HEK293 (cell line): Measurements from ENCODE around the gene C1QL4.

Source experiments
- CTCF ChIA-PET: fragments of 350-600 bp; formaldehyde crosslinking; extraction: SDS; loops from one replicate; lab custom pipeline; 2021; ENCODE audit warnings: antibody characterized with exemption; lab: Yijun Ruan, JAX
- POLR2A ChIA-PET: fragments of 300-600 bp; formaldehyde crosslinking; extraction: SDS; loops from one replicate; lab custom pipeline; 2020; ENCODE audit warnings: antibody characterized with exemption, inconsistent platforms; lab: Yijun Ruan, JAX
- H3K27ac ChIP-seq: fragments of 200-500 bp; sonication (Bioruptor generic); 2 replicates; pipeline ENCODE4 v1.5.1; 2014; ENCODE audit warnings: low read depth, low read length, control low read depth, inconsistent platforms; ENCODE audit errors: extremely low read depth
- H3K36me3 ChIP-seq, 2 experiments: fragments of 200-500 bp in 1 of 2; sonication (Bioruptor generic) in 1 of 2; 1 replicate in 1 of 2; 2 replicates in 1 of 2; pipeline ENCODE4 v1.5.1; 2014 to 2017; ENCODE audit warnings: inconsistent platforms in 2 of 2, low read length in 2 of 2; ENCODE audit not compliant: control insufficient read depth in 2 of 2, insufficient read depth in 1 of 2
- H3K4me1 ChIP-seq: fragments of 200-500 bp; sonication (Bioruptor generic); 2 replicates; pipeline ENCODE4 v1.5.1; 2014; ENCODE audit warnings: mild to moderate bottlenecking, low read length, inconsistent platforms; ENCODE audit not compliant: control insufficient read depth, insufficient read depth
- H3K4me3 ChIP-seq: 2 replicates; pipeline ENCODE4 v1.5.1; 2011; ENCODE audit warnings: low read depth, mild to moderate bottlenecking, control low read depth, low read length, moderate library complexity
- H3K9me3 ChIP-seq: fragments of 200-500 bp; sonication (Bioruptor generic); 2 replicates; pipeline ENCODE4 v1.5.1; 2014; ENCODE audit warnings: low read depth, low read length, inconsistent platforms; ENCODE audit not compliant: control insufficient read depth, insufficient read depth
- HIC1 ChIP-seq: fragments of 450-650 bp; formaldehyde crosslinking; IDR thresholded peaks from 2 replicates; pipeline ENCODE4 v1.5.1; 2016; ENCODE audit warnings: missing biosample characterization, missing genetic modification characterization
- KLF8 ChIP-seq: fragments of 450-650 bp; formaldehyde crosslinking; IDR thresholded peaks from 2 replicates; pipeline ENCODE4 v1.5.1; 2016; ENCODE audit warnings: missing biosample characterization, missing genetic modification characterization
- MZF1 ChIP-seq: fragments of 450-650 bp; formaldehyde crosslinking; IDR thresholded peaks from 2 replicates; pipeline ENCODE4 v1.5.1; 2017; ENCODE audit warnings: missing biosample characterization, missing genetic modification characterization, borderline replicate concordance
- PRDM1 ChIP-seq: fragments of 450-650 bp; formaldehyde crosslinking; IDR thresholded peaks from 2 replicates; pipeline ENCODE4; 2016; ENCODE audit warnings: missing biosample characterization, missing genetic modification characterization
- ZBTB17 ChIP-seq: fragments of 450-650 bp; formaldehyde crosslinking; IDR thresholded peaks from 2 replicates; pipeline ENCODE4 v1.5.1; 2016; ENCODE audit warnings: missing biosample characterization, missing genetic modification characterization
- ZNF174 ChIP-seq: fragments of 450-650 bp; formaldehyde crosslinking; IDR thresholded peaks from 2 replicates; pipeline ENCODE4 v1.5.0; 2017; ENCODE audit warnings: missing biosample characterization, mild to moderate bottlenecking, missing genetic modification characterization
- ZNF26 ChIP-seq: fragments of 450-650 bp; formaldehyde crosslinking; IDR thresholded peaks from 2 replicates; pipeline ENCODE4 v1.5.1; 2016; ENCODE audit warnings: missing biosample characterization, missing genetic modification characterization
- ZNF354C ChIP-seq: fragments of 450-650 bp; formaldehyde crosslinking; IDR thresholded peaks from 2 replicates; pipeline ENCODE4 v1.5.1; 2016; ENCODE audit warnings: missing biosample characterization, missing genetic modification characterization, low read depth, borderline replicate concordance
- ZNF501 ChIP-seq: fragments of 450-650 bp; formaldehyde crosslinking; IDR thresholded peaks from 2 replicates; pipeline ENCODE4 v1.5.1; 2016; ENCODE audit warnings: missing biosample characterization, missing genetic modification characterization
- ZNF548 ChIP-seq: fragments of 450-650 bp; formaldehyde crosslinking; IDR thresholded peaks from 2 replicates; pipeline ENCODE4 v1.5.1; 2016; ENCODE audit warnings: missing biosample characterization, missing genetic modification characterization
- ZNF561 ChIP-seq: fragments of 450-650 bp; IDR thresholded peaks from 2 replicates; pipeline ENCODE4 v1.5.1; 2018; ENCODE audit warnings: missing biosample characterization, missing genetic modification characterization, borderline replicate concordance
- ZNF600 ChIP-seq: fragments of 450-650 bp; formaldehyde crosslinking; IDR thresholded peaks from 2 replicates; pipeline ENCODE4 v1.5.1; 2016; ENCODE audit warnings: missing biosample characterization, missing genetic modification characterization
- ZNF660 ChIP-seq: fragments of 450-650 bp; IDR thresholded peaks from 2 replicates; pipeline ENCODE4 v1.5.1; 2018; ENCODE audit warnings: missing biosample characterization, mild to moderate bottlenecking, missing genetic modification characterization
- ZSCAN30 ChIP-seq: fragments of 450-650 bp; IDR thresholded peaks from 2 replicates; pipeline ENCODE4 v1.5.1; 2018; ENCODE audit warnings: missing biosample characterization, mild to moderate bottlenecking, missing genetic modification characterization, moderate library complexity
- TF ChIP-seq, protein P1 (sequence below): fragments of 450-650 bp; formaldehyde crosslinking; IDR thresholded peaks from 2 replicates; pipeline ENCODE4 v1.5.1; 2016; ENCODE audit warnings: missing biosample characterization, missing genetic modification characterization
- TF ChIP-seq, protein P2 (sequence below): fragments of 450-650 bp; formaldehyde crosslinking; IDR thresholded peaks from 2 replicates; pipeline ENCODE4 v1.5.1; 2016; ENCODE audit warnings: missing biosample characterization, missing genetic modification characterization

The C1QL4 gene

DNA sequence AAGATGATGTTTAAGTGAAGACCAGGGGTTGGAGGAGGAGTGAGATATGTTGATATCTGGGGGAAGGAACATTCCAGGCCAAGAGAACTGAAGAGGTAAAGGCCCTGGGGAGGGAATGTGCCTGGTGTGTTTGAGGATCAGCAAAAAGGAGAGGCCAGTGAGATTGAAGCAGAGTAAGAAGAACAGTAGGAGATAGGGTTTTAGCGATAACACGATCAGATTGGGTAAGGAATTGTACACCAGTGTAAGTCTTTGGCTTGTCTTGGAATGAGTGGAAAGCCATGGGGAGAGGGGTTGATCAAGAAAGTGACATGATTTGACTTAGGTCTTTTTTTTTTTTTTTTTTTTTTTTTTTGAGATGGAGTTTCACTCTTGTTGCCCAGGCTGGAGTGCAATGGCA, 9.1 kb downstream of the C1QL4 start:
- CTCF ChIA-PET, result interaction anchor here (0.6 to 1.0 kb wide), 3 partner anchors 9 to 31 kb away, joined by 3 to 4 read pairs (median 4); partner anchors contain the start of gene C1QL4
- H3K27ac ChIP-seq, result no peak overlapping the region
- POLR2A ChIA-PET, result no interaction called here
- no peak overlapping the region for H3K4me3 ChIP-seq
- H3K4me1 ChIP-seq, result peaks cover 9% of the 10 kb centered on the region; the same call in 1 of the 2 replicates
- peaks cover 36 to 82% of the 10 kb centered on the region in 2 experiments for H3K36me3 ChIP-seq
- H3K9me3 ChIP-seq, result no peaks in the 10 kb centered on the region
- TF ChIP-seq ZNF600 (tag by site-specific recombination), result peak; percentile 57; the same call in 1 of the 2 replicates
- TF ChIP-seq, protein P1, sequence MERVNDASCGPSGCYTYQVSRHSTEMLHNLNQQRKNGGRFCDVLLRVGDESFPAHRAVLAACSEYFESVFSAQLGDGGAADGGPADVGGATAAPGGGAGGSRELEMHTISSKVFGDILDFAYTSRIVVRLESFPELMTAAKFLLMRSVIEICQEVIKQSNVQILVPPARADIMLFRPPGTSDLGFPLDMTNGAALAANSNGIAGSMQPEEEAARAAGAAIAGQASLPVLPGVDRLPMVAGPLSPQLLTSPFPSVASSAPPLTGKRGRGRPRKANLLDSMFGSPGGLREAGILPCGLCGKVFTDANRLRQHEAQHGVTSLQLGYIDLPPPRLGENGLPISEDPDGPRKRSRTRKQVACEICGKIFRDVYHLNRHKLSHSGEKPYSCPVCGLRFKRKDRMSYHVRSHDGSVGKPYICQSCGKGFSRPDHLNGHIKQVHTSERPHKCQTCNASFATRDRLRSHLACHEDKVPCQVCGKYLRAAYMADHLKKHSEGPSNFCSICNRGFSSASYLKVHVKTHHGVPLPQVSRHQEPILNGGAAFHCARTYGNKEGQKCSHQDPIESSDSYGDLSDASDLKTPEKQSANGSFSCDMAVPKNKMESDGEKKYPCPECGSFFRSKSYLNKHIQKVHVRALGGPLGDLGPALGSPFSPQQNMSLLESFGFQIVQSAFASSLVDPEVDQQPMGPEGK (tag by site-specific recombination), result no peak
- TF ChIP-seq, protein P2, sequence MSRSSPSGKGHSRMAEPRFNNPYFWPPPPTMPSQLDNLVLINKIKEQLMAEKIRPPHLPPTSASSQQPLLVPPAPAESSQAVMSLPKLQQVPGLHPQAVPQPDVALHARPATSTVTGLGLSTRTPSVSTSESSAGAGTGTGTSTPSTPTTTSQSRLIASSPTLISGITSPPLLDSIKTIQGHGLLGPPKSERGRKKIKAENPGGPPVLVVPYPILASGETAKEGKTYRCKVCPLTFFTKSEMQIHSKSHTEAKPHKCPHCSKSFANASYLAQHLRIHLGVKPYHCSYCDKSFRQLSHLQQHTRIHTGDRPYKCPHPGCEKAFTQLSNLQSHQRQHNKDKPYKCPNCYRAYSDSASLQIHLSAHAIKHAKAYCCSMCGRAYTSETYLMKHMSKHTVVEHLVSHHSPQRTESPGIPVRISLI (tag by site-specific recombination), result 0 out of 2 replicates have a peak, but pooled peaks have one; percentile 19
- 0 out of 2 replicates have a peak, but pooled peaks have one; percentile 52 for TF ChIP-seq PRDM1 (tag by site-specific recombination)
- no peak for TF ChIP-seq MZF1 (tag by site-specific recombination)
- TF ChIP-seq ZNF354C (tag by site-specific recombination), result no peak
- no peak for TF ChIP-seq ZNF561
- TF ChIP-seq, all 188 proteins: peak for 3

- peaks cover 9% of the 10 kb centered on the region; the same call in 1 of the 2 replicates for H3K4me1 ChIP-seq
- peaks cover 36 to 82% of the 10 kb centered on the region in 2 experiments for H3K36me3 ChIP-seq
- H3K4me3 ChIP-seq, result no peak overlapping the region
- TF ChIP-seq ZNF548 (no peak), ZSCAN30 (tag by site-specific recombination) (no peak), HIC1 (tag by site-specific recombination) (no peak), ZNF660 (tag by site-specific recombination) (no peak), ZBTB17 (tag by site-specific recombination) (no peak), ZNF26 (tag by site-specific recombination) (no peak), ZNF501 (tag by site-specific recombination) (no peak), KLF8 (tag by site-specific recombination) (no peak), ZNF174 (no peak)
- no peak overlapping the region for H3K27ac ChIP-seq
- no peaks in the 10 kb centered on the region for H3K9me3 ChIP-seq
- CTCF ChIA-PET, result interaction anchor here (2.2 kb wide), 1 partner anchor 15 kb away, joined by 9 read pairs; no protein-coding TSS in a partner anchor
- POLR2A ChIA-PET, result interaction anchor here (1.3 kb wide), 1 partner anchor 20 kb away, joined by 4 read pairs; the partner anchor contains the start of gene DNAJC22
Observed at GRCh38 chr12:49327368-49327767, 9.6 kb downstream of the C1QL4 start.
